Anterior cingulate cortex (tissue), 58 donors: ENCODE data around the gene RYR3.
"Not testable (repeated sequence)": the region's sequence is repeated elsewhere in the genome, so short reads cannot be mapped to it uniquely, and the experiment has no call there.

Experiments
- DNase-seq, 58 donors: peaks; one replicate each; lab custom pipeline; 2025; lab: John Stamatoyannopoulos, UW

The RYR3 gene

GRCh38 chr15:33795070-33795469 is 484.3 kb downstream of the RYR3 start:
- no peak for DNase-seq

DNA sequence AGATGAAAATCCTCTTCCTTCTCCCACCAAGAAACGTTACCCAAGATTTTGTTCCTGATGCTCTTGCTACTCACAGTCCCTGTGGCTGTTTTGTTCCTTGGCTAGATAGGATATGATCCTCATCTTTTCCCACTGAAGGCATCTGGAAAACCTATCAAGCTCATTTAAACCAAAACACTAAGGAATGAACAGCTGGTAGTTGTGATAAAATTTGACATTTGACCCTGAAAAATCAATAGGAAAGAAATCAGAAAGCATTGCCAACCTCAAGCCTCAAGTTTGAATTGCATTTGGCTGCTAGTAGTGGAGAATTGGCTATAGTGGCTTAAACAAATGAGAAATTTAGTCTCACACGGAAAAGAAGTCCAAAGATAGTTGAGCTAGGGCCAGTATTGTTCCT is 486.9 kb downstream of the RYR3 start:
- no peak for DNase-seq

- DNase-seq, result no peak
Measured at GRCh38 chr15:33801954-33802353, 491.2 kb downstream of the RYR3 start.

DNA sequence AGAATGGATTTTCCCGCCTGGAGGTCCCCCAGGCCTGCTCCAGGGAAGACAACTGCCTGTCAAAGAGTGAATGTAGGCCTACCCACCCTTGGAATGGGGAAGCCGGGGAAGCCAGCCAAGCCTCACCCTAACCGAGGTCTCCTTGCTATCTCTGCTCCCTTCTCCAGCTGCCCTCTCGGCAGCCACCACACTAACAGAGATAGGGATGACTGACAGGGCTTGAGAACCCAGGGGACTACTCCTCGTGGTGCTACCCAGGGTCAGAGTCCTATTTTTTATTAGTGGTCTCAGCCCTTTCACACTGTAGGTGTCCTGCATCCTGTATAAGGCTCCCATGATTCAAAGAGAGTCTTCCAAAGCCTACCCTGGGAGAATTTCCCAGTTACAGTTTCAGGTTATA is 496.9 kb downstream of the RYR3 start:
- DNase-seq, result no peak

DNA sequence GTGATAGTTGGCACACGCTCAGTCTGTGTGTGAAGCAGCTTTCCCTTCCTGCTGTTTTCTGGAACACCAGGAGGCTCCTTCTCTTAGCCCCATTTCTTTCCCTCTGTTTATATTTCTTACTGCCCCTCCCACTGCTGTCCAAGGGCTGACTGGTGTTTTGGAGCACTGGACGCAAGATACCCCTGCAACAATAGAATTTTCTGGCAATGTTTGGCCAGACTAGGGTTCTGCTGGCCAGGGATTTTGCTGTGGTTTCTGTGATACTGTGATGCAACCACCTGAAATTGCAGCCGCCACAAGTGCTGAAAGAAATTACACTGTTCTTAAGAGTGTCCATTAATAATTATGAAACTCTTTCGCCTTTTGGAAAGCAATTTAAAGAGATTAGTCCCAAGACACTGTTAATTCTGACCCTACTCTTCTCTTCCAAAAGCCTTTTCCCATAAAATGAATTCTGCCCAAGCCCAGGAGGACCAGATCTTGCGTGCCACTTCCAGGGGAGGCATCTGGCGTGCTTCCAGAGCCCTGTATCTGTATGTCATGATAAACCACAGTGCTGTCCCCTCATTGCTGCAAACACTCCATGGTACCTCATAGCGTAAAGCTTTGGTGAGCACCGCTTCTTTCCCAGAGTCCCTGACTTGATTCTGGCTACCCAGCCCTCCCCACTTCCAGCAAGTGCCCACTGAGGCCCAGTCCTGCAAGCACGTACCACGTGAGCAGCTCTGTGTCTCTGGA is 498.1 kb downstream of the RYR3 start:
- DNase-seq, result no peak

- no peak for DNase-seq
Measured at GRCh38 chr15:33810073-33810595, 499.4 kb downstream of the RYR3 start.

DNA sequence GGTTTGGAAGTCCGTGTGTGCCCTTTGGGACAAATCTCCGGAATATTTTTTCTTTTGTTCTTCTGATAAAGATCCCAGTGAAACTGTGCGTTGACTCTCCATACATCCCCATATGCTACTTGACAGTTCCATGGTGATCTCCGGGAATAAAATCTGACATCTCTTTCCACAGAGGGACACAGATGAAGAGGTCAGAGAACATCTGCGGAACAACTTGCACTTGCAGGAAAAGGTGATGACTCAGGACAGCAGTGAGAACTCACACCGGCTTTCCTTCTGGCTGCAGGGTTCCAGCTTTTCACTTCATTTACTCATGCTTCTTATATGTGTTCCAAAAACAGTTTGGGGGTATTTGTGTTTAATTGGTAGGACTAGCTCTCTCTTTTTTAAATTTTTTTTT is 500.0 kb downstream of the RYR3 start:
- no peak for DNase-seq

GRCh38 chr15:33813891-33814290 is 503.1 kb downstream of the RYR3 start:
- no peak for DNase-seq

DNA sequence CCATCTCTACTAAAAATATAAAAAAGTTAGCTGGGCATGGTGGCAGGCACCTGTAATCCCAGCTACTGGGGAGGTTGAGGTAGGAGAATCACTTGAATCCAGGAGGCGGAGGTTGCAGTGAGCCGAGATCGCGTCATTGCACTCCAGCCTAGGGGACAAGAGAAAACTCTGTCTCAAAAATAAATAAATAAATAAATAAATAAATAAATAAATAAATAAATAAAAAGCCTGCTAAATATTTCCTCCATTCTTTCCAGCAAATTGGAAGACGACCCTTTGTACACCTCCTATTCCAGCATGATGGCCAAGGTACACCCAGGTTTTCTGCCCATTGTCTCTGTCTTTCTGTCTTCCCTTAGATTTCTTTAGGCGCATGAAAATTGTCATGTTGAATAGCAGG is 508.7 kb downstream of the RYR3 start:
- DNase-seq, result not testable (repeated sequence)

- DNase-seq, result no peak
Measured at GRCh38 chr15:33822479-33822878, 511.7 kb downstream of the RYR3 start.

- no peak for DNase-seq
Measured at GRCh38 chr15:33823119-33823518, 512.4 kb downstream of the RYR3 start.

GRCh38 chr15:33825453-33825852 is 514.7 kb downstream of the RYR3 start:
- no peak for DNase-seq

GRCh38 chr15:33826201-33826600 is 515.4 kb downstream of the RYR3 start:
- DNase-seq, result no peak

DNA sequence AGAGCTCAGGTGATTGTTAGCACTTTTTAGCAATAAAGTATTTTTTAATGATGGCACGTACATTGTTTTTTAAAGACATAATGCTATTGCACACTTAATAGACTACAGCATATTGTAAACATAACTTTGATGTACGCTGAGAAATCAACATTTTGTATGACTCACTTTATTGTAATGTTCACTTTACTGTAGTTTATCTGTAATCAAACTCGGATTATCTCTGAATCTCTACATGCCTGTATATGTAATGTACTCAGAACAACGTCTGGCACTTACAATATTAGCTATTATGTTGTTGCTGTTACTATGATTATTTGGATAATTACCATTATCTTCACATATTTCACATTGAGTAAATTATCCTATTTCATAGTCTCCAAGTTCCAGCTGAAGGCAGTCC is 519.6 kb downstream of the RYR3 start:
- no peak for DNase-seq

- DNase-seq, result no peak
Measured at GRCh38 chr15:33831646-33832045, 520.9 kb downstream of the RYR3 start.

GRCh38 chr15:33834892-33835743 is 524.4 kb downstream of the RYR3 start:
- peak in 1 of 58 donors; percentile 0 for DNase-seq

DNA sequence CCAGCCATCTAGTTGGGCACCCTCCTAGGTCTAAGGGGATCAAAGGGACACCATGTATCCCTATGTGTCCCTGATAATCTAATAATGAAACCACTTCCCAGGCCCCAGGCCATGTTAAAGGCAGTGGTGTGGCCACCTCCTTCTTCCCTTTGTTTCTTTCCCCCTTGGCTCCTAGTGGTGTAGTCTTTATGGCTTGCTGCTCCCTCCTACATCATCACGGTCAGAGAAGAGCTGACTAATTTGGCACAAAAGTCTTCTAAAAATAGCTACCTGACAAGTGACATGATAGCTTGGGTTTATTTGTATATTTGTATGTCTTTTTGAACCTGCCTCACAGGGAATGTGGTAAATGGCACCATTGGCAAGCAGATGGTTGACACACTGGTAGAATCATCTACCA is 526.5 kb downstream of the RYR3 start:
- no peak for DNase-seq

GRCh38 chr15:33839540-33839939 is 528.8 kb downstream of the RYR3 start:
- no peak for DNase-seq

DNA sequence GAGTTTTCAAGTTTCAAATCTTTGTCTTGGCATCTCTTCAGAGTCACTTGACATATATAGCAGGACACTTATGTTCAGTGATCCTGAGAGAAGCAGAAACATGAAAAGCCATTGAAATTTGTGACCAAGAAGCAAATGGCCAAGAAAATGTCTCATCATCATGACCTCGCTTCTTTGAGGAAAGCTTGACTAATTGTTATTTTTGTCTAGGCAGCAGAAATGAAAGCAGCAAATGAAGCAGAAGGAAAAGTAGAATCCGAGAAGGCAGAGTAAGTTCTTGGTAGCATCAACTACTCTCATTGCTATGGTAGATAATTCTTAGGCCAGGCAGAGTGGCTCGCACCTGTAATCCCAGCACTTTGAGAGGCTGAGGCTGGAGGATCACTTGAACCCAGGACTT is 529.8 kb downstream of the RYR3 start:
- no peak for DNase-seq

DNA sequence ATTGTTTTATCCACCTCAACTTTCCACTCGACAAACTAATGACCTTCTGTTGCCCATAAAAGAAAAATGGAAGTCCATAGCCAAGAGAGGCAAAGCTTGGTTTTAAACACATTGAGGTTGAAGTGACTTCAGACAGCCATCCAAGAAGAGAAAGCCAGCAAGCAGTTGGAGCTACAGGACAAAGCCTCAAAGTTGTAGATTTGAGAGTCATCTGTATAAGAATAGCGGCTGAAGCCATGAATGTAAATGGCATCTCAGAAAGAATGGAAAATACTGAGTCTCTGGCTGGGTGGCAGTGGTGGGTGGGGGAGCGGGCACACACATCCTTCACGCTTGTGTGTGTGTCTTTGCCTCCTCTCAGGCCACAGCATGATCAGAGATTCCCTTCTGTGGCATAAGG is 533.4 kb downstream of the RYR3 start:
- no peak for DNase-seq

DNA sequence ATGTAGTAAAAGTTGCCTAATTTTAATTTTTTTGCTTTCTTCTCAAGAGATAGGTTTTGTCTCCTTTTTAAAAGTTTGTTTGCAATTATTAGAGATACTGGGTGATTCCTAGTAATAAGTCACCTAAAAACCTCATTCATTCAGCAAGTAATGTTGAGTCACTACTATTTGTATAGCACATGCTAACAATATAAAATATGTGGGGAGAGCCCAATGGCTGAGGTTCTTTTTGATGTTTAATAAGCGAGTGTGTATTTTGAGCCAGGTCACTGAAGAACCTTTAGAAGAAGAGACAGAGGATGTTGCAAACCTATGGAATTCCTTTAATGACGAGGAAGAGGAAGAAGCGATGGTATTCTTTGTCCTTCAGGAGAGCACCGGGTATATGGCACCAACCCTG is 533.8 kb downstream of the RYR3 start:
- DNase-seq, result no peak

GRCh38 chr15:33846142-33846541 is 535.4 kb downstream of the RYR3 start:
- no peak for DNase-seq
